NCI-H524 treated with DMSO at 0.1 percent for 48 hours (cell line): ENCODE measurements around the gene ERG28.

Experiments used
- DNase-seq: peaks from one replicate; lab custom pipeline; 2025; lab: John Stamatoyannopoulos, UW

Gene ERG28

GRCh38 chr14:75658957-75659356 is 1.7 kb downstream of the ERG28 start:
- no peak for DNase-seq

- DNase-seq: no peak
These were observed 3.3 kb downstream of the ERG28 start for GRCh38 chr14:75657331-75657730.

- DNase-seq: no peak
These were observed 5.4 kb downstream of the ERG28 start for GRCh38 chr14:75655235-75655634.

GRCh38 chr14:75654127-75654732 is 6.4 kb downstream of the ERG28 start:
- DNase-seq: no peak

GRCh38 chr14:75653563-75653962 is 7.1 kb downstream of the ERG28 start:
- no peak for DNase-seq

- DNase-seq: no peak
These were observed 10.2 kb downstream of the ERG28 start for GRCh38 chr14:75650253-75651058.

GRCh38 chr14:75649773-75650172 is 10.9 kb downstream of the ERG28 start:
- DNase-seq: no peak

- no peak for DNase-seq
These were observed 11.3 kb downstream of the ERG28 start for GRCh38 chr14:75649337-75649736.

GRCh38 chr14:75648066-75648838 is 12.4 kb downstream of the ERG28 start:
- no peak for DNase-seq

- no peak for DNase-seq
These were observed 13.0 kb downstream of the ERG28 start for GRCh38 chr14:75647640-75648039.

- DNase-seq: no peak
These were observed 13.9 kb downstream of the ERG28 start for GRCh38 chr14:75646762-75647161.

- DNase-seq: no peak
These were observed 15.6 kb downstream of the ERG28 start for GRCh38 chr14:75645056-75645455.

GRCh38 chr14:75643985-75644384 is 16.7 kb downstream of the ERG28 start:
- DNase-seq: no peak

GRCh38 chr14:75640876-75641275 is 19.8 kb downstream of the ERG28 start:
- DNase-seq: no peak

- DNase-seq: peak; percentile 75
These were observed 24.5 kb downstream of the ERG28 start for GRCh38 chr14:75636100-75636692.

- DNase-seq: no peak
These were observed 25.8 kb downstream of the ERG28 start for GRCh38 chr14:75634848-75635247.

GRCh38 chr14:75631453-75631831 is 29.2 kb downstream of the ERG28 start:
- DNase-seq: no peak

GRCh38 chr14:75630695-75631452 is 29.8 kb downstream of the ERG28 start:
- no peak for DNase-seq

- no peak for DNase-seq
These were observed 31.9 kb downstream of the ERG28 start for GRCh38 chr14:75628816-75629215.

GRCh38 chr14:75627406-75627805 is 33.3 kb downstream of the ERG28 start:
- DNase-seq: no peak

- no peak for DNase-seq
These were observed 33.8 kb downstream of the ERG28 start for GRCh38 chr14:75626863-75627262.

- no peak for DNase-seq
These were observed 34.3 kb downstream of the ERG28 start for GRCh38 chr14:75626396-75626795.
